ENCODE measurements around the gene SMARCA4. TPM values are rescaled to one million over a fixed set of nuclear protein-coding genes. Genes with fewer than 3 reads are reported as not detected.

SMARCA4 gene
- total RNA-seq, 1 experiment from 2014 or later = 103 TPM

Small RNA genes within 50 kb of the gene (small RNA-seq; reads per million reads assigned to genes)
- gene RF02271 (not detected), gene RN7SL192P (0.20 reads per million)

Other genes with a start within 250 kb of the SMARCA4 start
- 91.1 and 93.7 TPM in 2 replicates for gene DNM2, start 243.0 kb upstream of the SMARCA4 start, total RNA-seq (2014; rRNA removed; shearing (Covaris generic); ENCODE audit: low replicate concordance)
- gene TMED1, start 124.8 kb upstream of the SMARCA4 start, total RNA-seq (2014; rRNA removed; shearing (Covaris generic); ENCODE audit: low replicate concordance) = 10.2 and 24.4 TPM in 2 replicates
- gene C19orf38, start 112.6 kb upstream of the SMARCA4 start, total RNA-seq (2014; rRNA removed; shearing (Covaris generic); ENCODE audit: low replicate concordance) = 6.1 and 12.9 TPM in 2 replicates
- 32.7 and 38.2 TPM in 2 replicates for gene CARM1, start 89.5 kb upstream of the SMARCA4 start, total RNA-seq (2014; rRNA removed; shearing (Covaris generic); ENCODE audit: low replicate concordance)
- gene YIPF2, start 32.4 kb upstream of the SMARCA4 start, total RNA-seq (2014; rRNA removed; shearing (Covaris generic); ENCODE audit: low replicate concordance) = 26.8 and 45.6 TPM in 2 replicates
- gene TIMM29, start 32.2 kb upstream of the SMARCA4 start, total RNA-seq (2014; rRNA removed; shearing (Covaris generic); ENCODE audit: low replicate concordance) = 16.5 and 28.1 TPM in 2 replicates
- gene LDLR, start 128.4 kb downstream of the SMARCA4 start, total RNA-seq (2014; rRNA removed; shearing (Covaris generic); ENCODE audit: low replicate concordance) = 49.8 and 99.9 TPM in 2 replicates
- 25.3 and 28.6 TPM in 2 replicates for gene SPC24, start 194.8 kb downstream of the SMARCA4 start, total RNA-seq (2014; rRNA removed; shearing (Covaris generic); ENCODE audit: low replicate concordance)
- gene KANK2, start 236.5 kb downstream of the SMARCA4 start, total RNA-seq (2014; rRNA removed; shearing (Covaris generic); ENCODE audit: low replicate concordance) = 0.19 and 1.9 TPM in 2 replicates

All from Karpas-422 (cell line).